ENCODE results near the gene ZFHX3.

DNA sequence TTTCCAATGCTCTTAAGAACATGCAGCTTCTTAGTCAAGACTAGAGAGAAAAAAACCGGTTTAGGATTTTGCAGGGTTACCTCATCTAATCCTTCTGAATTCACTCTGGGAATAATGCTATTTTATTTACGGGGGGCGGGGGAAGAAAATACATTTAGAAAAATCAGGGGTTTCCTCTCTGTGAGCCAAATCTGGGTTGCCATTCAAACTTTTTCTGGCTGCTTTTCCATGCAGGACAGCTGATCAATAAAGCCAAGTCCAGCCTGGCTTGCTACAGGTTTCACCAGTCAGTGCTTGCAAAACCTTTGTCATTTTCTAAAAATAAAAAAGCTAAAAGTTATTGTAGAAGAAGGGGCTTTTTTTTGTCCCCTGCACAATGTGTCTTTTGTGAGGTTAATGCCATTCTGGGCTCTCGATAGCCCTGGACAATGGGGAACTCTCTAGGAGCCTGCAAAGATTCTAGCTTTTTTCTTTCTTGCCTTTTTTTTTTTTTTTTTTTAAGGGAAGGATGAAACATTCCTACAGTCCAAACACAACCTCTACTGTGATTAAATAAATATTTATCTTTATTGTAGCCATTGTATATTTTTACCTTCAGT is 13.1 kb upstream of the ZFHX3 start:
- no peak for TF ChIP-seq EZH2 (IDR thresholded peaks at IDR 0.05; ENCODE audit: insufficient read depth, poor library complexity, severe bottlenecking)
- TF ChIP-seq EZH2phosphoT487 (IDR thresholded peaks at IDR 0.05; ENCODE audit: insufficient read depth, low read depth) = no peak

Data from GM23248 (cell line).